T-helper 2 cell (primary cell): ENCODE measurements around the gene HNRNPUL1.
A peak's percentile ranks its signal among the peaks of the same experiment; 100 is the strongest.

ENCODE experiments used
- DNase-seq, 5 experiments: peaks; one replicate each; pipeline versions ENCODE4 v3.0.0 to v3.0.0-alpha.2; 2012 to 2022

The HNRNPUL1 gene

GRCh38 chr19:41234512-41235168 is 29.5 kb upstream of the HNRNPUL1 start:
- no peak for DNase-seq

GRCh38 chr19:41235480-41235879 is 28.7 kb upstream of the HNRNPUL1 start:
- DNase-seq: no peak

- no peak for DNase-seq
Observed at GRCh38 chr19:41238244-41238643, 25.9 kb upstream of the HNRNPUL1 start.

- DNase-seq: no peak
Observed at GRCh38 chr19:41239363-41239762, 24.8 kb upstream of the HNRNPUL1 start.

GRCh38 chr19:41239961-41240574 is 24.1 kb upstream of the HNRNPUL1 start:
- no peak for DNase-seq

GRCh38 chr19:41241859-41242258 is 22.3 kb upstream of the HNRNPUL1 start:
- DNase-seq: no peak

GRCh38 chr19:41244117-41244516 is 20.1 kb upstream of the HNRNPUL1 start:
- no peak for DNase-seq

- no peak for DNase-seq
Observed at GRCh38 chr19:41245843-41246242, 18.3 kb upstream of the HNRNPUL1 start.

GRCh38 chr19:41248895-41249294 is 15.3 kb upstream of the HNRNPUL1 start:
- no peak for DNase-seq

- DNase-seq: no peak
Observed at GRCh38 chr19:41249707-41250423, 14.3 kb upstream of the HNRNPUL1 start.

- DNase-seq: no peak
Observed at GRCh38 chr19:41253660-41254059, 10.5 kb upstream of the HNRNPUL1 start.

GRCh38 chr19:41255171-41255570 is 9.0 kb upstream of the HNRNPUL1 start:
- DNase-seq: no peak

GRCh38 chr19:41261474-41262190 is 2.5 kb upstream of the HNRNPUL1 start:
- no peak for DNase-seq

- peak; percentile 64 to 99 (median 87) for DNase-seq
Observed at GRCh38 chr19:41263042-41263849, 926 bp upstream of the HNRNPUL1 start.

GRCh38 chr19:41264581-41265394 is 616 bp downstream of the HNRNPUL1 start:
- peak; percentile 11 to 75 (median 37) for DNase-seq

GRCh38 chr19:41265395-41266153 is 1.4 kb downstream of the HNRNPUL1 start:
- DNase-seq: peak in 1 of 5 experiments; percentile 19

- DNase-seq: no peak
Observed at GRCh38 chr19:41269055-41269454, 4.9 kb downstream of the HNRNPUL1 start.

GRCh38 chr19:41269571-41269970 is 5.4 kb downstream of the HNRNPUL1 start:
- DNase-seq: no peak

- no peak for DNase-seq
Observed at GRCh38 chr19:41273076-41273475, 8.9 kb downstream of the HNRNPUL1 start.

GRCh38 chr19:41274802-41275201 is 10.6 kb downstream of the HNRNPUL1 start:
- no peak for DNase-seq

- no peak for DNase-seq
Observed at GRCh38 chr19:41276231-41276630, 12.1 kb downstream of the HNRNPUL1 start.
